Transverse colon (tissue), 3 donors: ENCODE data around the gene C1QA.

Experiments used
- EP300 ChIP-seq: sonication (generic); formaldehyde crosslinking; IDR thresholded peaks from one replicate; pipeline ENCODE4 v1.6.1; 2017; ENCODE audit warnings: antibody characterized with exemption, low read depth
- POLR2A ChIP-seq: fragments of 450-650 bp; IDR thresholded peaks from one replicate; pipeline ENCODE4 v1.6.1; 2016; ENCODE audit warnings: antibody characterized with exemption, mild to moderate bottlenecking, moderate library complexity
- TF ChIP-seq, protein P1 (sequence below), 5 experiments: fragments of 200-600 bp in 3 of 5; fragments of 450-650 bp in 2 of 5; sonication (generic) in 3 of 5; IDR thresholded peaks; 1 replicate in 2 of 5; 2 replicates in 3 of 5; pipeline ENCODE4 v1.5.1; 2016 to 2017; ENCODE audit warnings: antibody characterized with exemption in 5 of 5, inconsistent platforms in 3 of 5, mild to moderate bottlenecking in 2 of 5, moderate library complexity in 1 of 5

DNA sequence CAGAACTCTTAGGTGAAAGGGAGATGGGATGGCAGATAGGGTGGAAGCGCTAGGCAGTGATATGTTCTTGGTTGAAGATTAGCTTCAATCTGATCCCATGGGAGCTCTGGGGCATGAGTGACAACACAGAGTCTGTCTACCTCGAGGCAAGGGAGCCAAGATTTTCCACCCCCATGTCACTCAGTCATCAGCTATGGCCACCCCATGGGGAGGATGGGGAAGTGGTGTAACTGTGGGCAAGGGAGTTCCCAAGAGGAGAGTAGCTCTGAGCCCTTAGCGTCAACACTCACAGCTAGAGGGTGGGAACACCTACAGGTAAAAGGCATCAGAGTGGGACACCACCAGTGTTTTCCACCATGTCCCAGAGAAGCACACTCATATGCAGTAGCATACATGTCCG is 30.3 kb upstream of the C1QA start:
- TF ChIP-seq POLR2A (no peak), EP300 (no peak)
- TF ChIP-seq, protein P1, sequence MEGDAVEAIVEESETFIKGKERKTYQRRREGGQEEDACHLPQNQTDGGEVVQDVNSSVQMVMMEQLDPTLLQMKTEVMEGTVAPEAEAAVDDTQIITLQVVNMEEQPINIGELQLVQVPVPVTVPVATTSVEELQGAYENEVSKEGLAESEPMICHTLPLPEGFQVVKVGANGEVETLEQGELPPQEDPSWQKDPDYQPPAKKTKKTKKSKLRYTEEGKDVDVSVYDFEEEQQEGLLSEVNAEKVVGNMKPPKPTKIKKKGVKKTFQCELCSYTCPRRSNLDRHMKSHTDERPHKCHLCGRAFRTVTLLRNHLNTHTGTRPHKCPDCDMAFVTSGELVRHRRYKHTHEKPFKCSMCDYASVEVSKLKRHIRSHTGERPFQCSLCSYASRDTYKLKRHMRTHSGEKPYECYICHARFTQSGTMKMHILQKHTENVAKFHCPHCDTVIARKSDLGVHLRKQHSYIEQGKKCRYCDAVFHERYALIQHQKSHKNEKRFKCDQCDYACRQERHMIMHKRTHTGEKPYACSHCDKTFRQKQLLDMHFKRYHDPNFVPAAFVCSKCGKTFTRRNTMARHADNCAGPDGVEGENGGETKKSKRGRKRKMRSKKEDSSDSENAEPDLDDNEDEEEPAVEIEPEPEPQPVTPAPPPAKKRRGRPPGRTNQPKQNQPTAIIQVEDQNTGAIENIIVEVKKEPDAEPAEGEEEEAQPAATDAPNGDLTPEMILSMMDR (IDR thresholded peaks at IDR 0.05), result no peak
